ENCODE data around the gene SUPT4H1.
A peak's percentile ranks its signal among the peaks of the same experiment; 100 is the strongest.

Gene SUPT4H1

GRCh38 chr17:58317421-58318064 lies 34.5 kb downstream of the SUPT4H1 start:
- peak; percentile 27 to 94 (median 65) for DNase-seq

GRCh38 chr17:58316260-58316960 lies 35.6 kb downstream of the SUPT4H1 start:
- no peak for DNase-seq

- no peak for DNase-seq
Observed at GRCh38 chr17:58315750-58316149, 36.3 kb downstream of the SUPT4H1 start.

GRCh38 chr17:58315281-58315711 lies 36.7 kb downstream of the SUPT4H1 start:
- DNase-seq = no peak

- no peak for DNase-seq
Observed at GRCh38 chr17:58314706-58315015, 37.3 kb downstream of the SUPT4H1 start.

GRCh38 chr17:58313815-58314705 lies 37.9 kb downstream of the SUPT4H1 start:
- DNase-seq = no peak

GRCh38 chr17:58312829-58313228 lies 39.2 kb downstream of the SUPT4H1 start:
- no peak for DNase-seq

GRCh38 chr17:58312021-58312630 lies 39.9 kb downstream of the SUPT4H1 start:
- no peak for DNase-seq

GRCh38 chr17:58311429-58311894 lies 40.5 kb downstream of the SUPT4H1 start:
- no peak for DNase-seq

GRCh38 chr17:58310511-58311428 lies 41.2 kb downstream of the SUPT4H1 start:
- DNase-seq = no peak

GRCh38 chr17:58309918-58310259 lies 42.1 kb downstream of the SUPT4H1 start:
- no peak for DNase-seq

GRCh38 chr17:58308985-58309917 lies 42.8 kb downstream of the SUPT4H1 start:
- no peak for DNase-seq

GRCh38 chr17:58308173-58308984 lies 43.6 kb downstream of the SUPT4H1 start:
- no peak for DNase-seq

- no peak for DNase-seq
Observed at GRCh38 chr17:58307468-58308172, 44.4 kb downstream of the SUPT4H1 start.

GRCh38 chr17:58306131-58306951 lies 45.7 kb downstream of the SUPT4H1 start:
- DNase-seq = no peak

GRCh38 chr17:58305626-58306025 lies 46.4 kb downstream of the SUPT4H1 start:
- no peak for DNase-seq

- DNase-seq = no peak
Observed at GRCh38 chr17:58304750-58305486, 47.1 kb downstream of the SUPT4H1 start.

Data from T-helper 2 cell (primary cell).